Right lobe of liver (tissue), 4 donors: ENCODE measurements around the gene INTS3.

Experiments
- POLR2A ChIP-seq: fragments of 450-650 bp; IDR thresholded peaks from one replicate; pipeline ENCODE4 v1.6.1; 2017; ENCODE audit warnings: antibody characterized with exemption, mild to moderate bottlenecking
- TF ChIP-seq, protein P1 (sequence below), 4 donors: fragments of 200-600 bp in 3 of 4; fragments of 450-650 bp in 1 of 4; IDR thresholded peaks; one replicate each; pipeline versions ENCODE4 v1.5.1 to v1.8.0; 2016 to 2022; ENCODE audit warnings: antibody characterized with exemption in 4 of 4, mild to moderate bottlenecking in 2 of 4
- donor health status: DM: no; HTN: no; CAD: no.
- donor health status: DM: no; HTN: no; CAD: no.
- donor health status: DM: no; HTN: yes; CAD: no.

DNA sequence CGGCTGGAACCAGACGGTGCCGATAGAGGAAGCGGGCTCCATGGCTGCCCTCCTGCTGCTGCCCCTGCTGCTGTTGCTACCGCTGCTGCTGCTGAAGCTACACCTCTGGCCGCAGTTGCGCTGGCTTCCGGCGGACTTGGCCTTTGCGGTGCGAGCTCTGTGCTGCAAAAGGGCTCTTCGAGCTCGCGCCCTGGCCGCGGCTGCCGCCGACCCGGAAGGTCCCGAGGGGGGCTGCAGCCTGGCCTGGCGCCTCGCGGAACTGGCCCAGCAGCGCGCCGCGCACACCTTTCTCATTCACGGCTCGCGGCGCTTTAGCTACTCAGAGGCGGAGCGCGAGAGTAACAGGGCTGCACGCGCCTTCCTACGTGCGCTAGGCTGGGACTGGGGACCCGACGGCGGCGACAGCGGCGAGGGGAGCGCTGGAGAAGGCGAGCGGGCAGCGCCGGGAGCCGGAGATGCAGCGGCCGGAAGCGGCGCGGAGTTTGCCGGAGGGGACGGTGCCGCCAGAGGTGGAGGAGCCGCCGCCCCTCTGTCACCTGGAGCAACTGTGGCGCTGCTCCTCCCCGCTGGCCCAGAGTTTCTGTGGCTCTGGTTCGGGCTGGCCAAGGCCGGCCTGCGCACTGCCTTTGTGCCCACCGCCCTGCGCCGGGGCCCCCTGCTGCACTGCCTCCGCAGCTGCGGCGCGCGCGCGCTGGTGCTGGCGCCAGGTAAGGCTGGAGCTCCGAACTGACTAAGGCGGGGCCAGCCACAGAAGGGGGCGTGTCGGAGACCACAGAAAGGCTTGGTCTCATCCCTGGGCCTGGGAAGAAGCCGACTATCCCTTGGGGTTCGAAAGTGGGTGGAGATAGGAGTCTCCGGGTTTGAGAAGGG lies 47.8 kb downstream of the INTS3 start:
- TF ChIP-seq, protein P1, sequence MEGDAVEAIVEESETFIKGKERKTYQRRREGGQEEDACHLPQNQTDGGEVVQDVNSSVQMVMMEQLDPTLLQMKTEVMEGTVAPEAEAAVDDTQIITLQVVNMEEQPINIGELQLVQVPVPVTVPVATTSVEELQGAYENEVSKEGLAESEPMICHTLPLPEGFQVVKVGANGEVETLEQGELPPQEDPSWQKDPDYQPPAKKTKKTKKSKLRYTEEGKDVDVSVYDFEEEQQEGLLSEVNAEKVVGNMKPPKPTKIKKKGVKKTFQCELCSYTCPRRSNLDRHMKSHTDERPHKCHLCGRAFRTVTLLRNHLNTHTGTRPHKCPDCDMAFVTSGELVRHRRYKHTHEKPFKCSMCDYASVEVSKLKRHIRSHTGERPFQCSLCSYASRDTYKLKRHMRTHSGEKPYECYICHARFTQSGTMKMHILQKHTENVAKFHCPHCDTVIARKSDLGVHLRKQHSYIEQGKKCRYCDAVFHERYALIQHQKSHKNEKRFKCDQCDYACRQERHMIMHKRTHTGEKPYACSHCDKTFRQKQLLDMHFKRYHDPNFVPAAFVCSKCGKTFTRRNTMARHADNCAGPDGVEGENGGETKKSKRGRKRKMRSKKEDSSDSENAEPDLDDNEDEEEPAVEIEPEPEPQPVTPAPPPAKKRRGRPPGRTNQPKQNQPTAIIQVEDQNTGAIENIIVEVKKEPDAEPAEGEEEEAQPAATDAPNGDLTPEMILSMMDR (IDR thresholded peaks at IDR 0.05) = peak in 1 of 4 donors; percentile 4
- peak; percentile 38 for TF ChIP-seq POLR2A
